DND-41 (cell line): ENCODE data around the gene HMG20B.

Experiments used
- CTCF ChIP-seq: IDR thresholded peaks from 2 replicates; pipeline ENCODE4 v1.5.1; 2012; ENCODE audit warnings: borderline replicate concordance, low read length, moderate library complexity, mild to moderate bottlenecking; ENCODE audit not compliant: poor library complexity, severe bottlenecking; ENCODE audit errors: extremely low read depth
- EZH2 ChIP-seq: IDR thresholded peaks from 3 replicates; pipeline ENCODE4 v1.6.1; 2012; ENCODE audit warnings: borderline replicate concordance, low read depth, mild to moderate bottlenecking, moderate library complexity, low read length, inconsistent platforms; ENCODE audit not compliant: severe bottlenecking

GRCh38 chr19:3609779-3610719 is 37.3 kb downstream of the HMG20B start:
- TF ChIP-seq CTCF (no peak), EZH2 (no peak)
